Ramos (cell line): Measurements from ENCODE around the gene LAMB4.

ENCODE experiments used
- in situ Hi-C: fragments of 300-500 bp; cut with MboI; formaldehyde crosslinking; loops from one replicate; pipeline ENCODE4 v1.14.3; 2022; ENCODE audit warnings: low sequenced_read_pairs; ENCODE audit not compliant: unreplicated experiment

Gene LAMB4

GRCh38 chr7:108016841-108017775 lies 113.1 kb downstream of the LAMB4 start:
- in situ Hi-C loops = no loop called here

- in situ Hi-C loops = no loop called here
Measured at GRCh38 chr7:108015740-108016139, 114.4 kb downstream of the LAMB4 start.

- in situ Hi-C loops = no loop called here
Measured at GRCh38 chr7:108014747-108015682, 115.1 kb downstream of the LAMB4 start.

- in situ Hi-C loops = no loop called here
Measured at GRCh38 chr7:108014215-108014614, 115.9 kb downstream of the LAMB4 start.

GRCh38 chr7:108012499-108013430 lies 117.4 kb downstream of the LAMB4 start:
- in situ Hi-C loops = no loop called here

GRCh38 chr7:108010377-108010776 lies 119.8 kb downstream of the LAMB4 start:
- in situ Hi-C loops = no loop called here

- in situ Hi-C loops = no loop called here
Measured at GRCh38 chr7:108009873-108010272, 120.3 kb downstream of the LAMB4 start.

- in situ Hi-C loops = no loop called here
Measured at GRCh38 chr7:108008827-108009226, 121.3 kb downstream of the LAMB4 start.

GRCh38 chr7:108008240-108008639 lies 121.9 kb downstream of the LAMB4 start:
- in situ Hi-C loops = no loop called here

- in situ Hi-C loops = no loop called here
Measured at GRCh38 chr7:108007762-108008161, 122.4 kb downstream of the LAMB4 start.

GRCh38 chr7:108007261-108007660 lies 122.9 kb downstream of the LAMB4 start:
- in situ Hi-C loops = no loop called here

GRCh38 chr7:108004220-108005142 lies 125.7 kb downstream of the LAMB4 start:
- in situ Hi-C loops = no loop called here

GRCh38 chr7:108003599-108003935 lies 126.6 kb downstream of the LAMB4 start:
- in situ Hi-C loops = no loop called here

GRCh38 chr7:108002726-108003598 lies 127.2 kb downstream of the LAMB4 start, which contains the start of gene LAMB1:
LAMB1 (minus strand) TSS chr7:108003161; CDS start chr7:108002885, 276 bp downstream.
- in situ Hi-C loops = no loop called here

- in situ Hi-C loops = no loop called here
Measured at GRCh38 chr7:108001764-108002725, 128.1 kb downstream of the LAMB4 start.

- in situ Hi-C loops = no loop called here
Measured at GRCh38 chr7:108000875-108001763, 129.0 kb downstream of the LAMB4 start.
